GM23338 (cell line): ENCODE results near the gene MAVS. TPM values are rescaled to one million over a fixed set of nuclear protein-coding genes. Genes with fewer than 3 reads are reported as not detected.
"Not testable (repeated sequence)": the region's sequence is repeated elsewhere in the genome, so short reads cannot be mapped to it uniquely, and the experiment has no call there.

Experiments used
- ATAC-seq: fragments of 200-7000 bp; cut with Tn5 transposase; 3 replicates; pipeline ENCODE4 v1.9.1; 2020
- DNase-seq: peaks from one replicate; pipeline ENCODE4 v3.0.0-alpha.2; 2015; ENCODE audit warnings: low spot score
- H2AFZ ChIP-seq: fragments of 200-600 bp; sonication (generic); 2 replicates; pipeline ENCODE4 v1.8.0; 2016; ENCODE audit warnings: antibody characterized with exemption, mild to moderate bottlenecking, moderate library complexity
- H3F3A ChIP-seq: fragments of 200-600 bp; sonication (generic); replicated peaks from 2 replicates; pipeline ENCODE4 v1.8.0; 2017; ENCODE audit warnings: antibody characterized with exemption, mixed run types, low read depth
- H3K27ac ChIP-seq: fragments of 200-600 bp; sonication (generic); 2 replicates; pipeline ENCODE4 v1.6.1; 2016; ENCODE audit warnings: low read depth
- H3K27me3 ChIP-seq: fragments of 200-600 bp; sonication (generic); 2 replicates; pipeline ENCODE4 v1.8.0; 2016; ENCODE audit warnings: mild to moderate bottlenecking, mixed run types, moderate library complexity; ENCODE audit not compliant: insufficient read depth
- H3K36me3 ChIP-seq: fragments of 200-600 bp; sonication (generic); 2 replicates; pipeline ENCODE4 v1.8.0; 2016; ENCODE audit warnings: mild to moderate bottlenecking; ENCODE audit not compliant: insufficient read depth
- H3K4me1 ChIP-seq: fragments of 200-600 bp; sonication (generic); 2 replicates; pipeline ENCODE4 v1.8.0; 2016; ENCODE audit warnings: mild to moderate bottlenecking, moderate library complexity; ENCODE audit not compliant: insufficient read depth
- H3K4me2 ChIP-seq: fragments of 200-600 bp; sonication (generic); 2 replicates; pipeline ENCODE4 v1.7.1; 2017; ENCODE audit warnings: mixed run types
- H3K4me3 ChIP-seq: fragments of 200-600 bp; sonication (generic); 2 replicates; pipeline ENCODE4 v1.6.1; 2016; ENCODE audit warnings: mixed run types
- H3K79me2 ChIP-seq: fragments of 200-600 bp; sonication (generic); replicated peaks from 2 replicates; pipeline ENCODE4 v1.8.0; 2017; ENCODE audit warnings: mild to moderate bottlenecking; ENCODE audit not compliant: insufficient read depth
- H3K9me2 ChIP-seq: fragments of 200-600 bp; sonication (generic); 2 replicates; pipeline ENCODE4 v1.8.0; 2017; ENCODE audit not compliant: insufficient read depth
- H4K20me1 ChIP-seq: fragments of 200-600 bp; sonication (generic); replicated peaks from 2 replicates; pipeline ENCODE4 v1.8.0; 2017; ENCODE audit warnings: mild to moderate bottlenecking; ENCODE audit not compliant: insufficient read depth
- H3K27ac Mint-ChIP-seq: 2 replicates; pipeline ENCODE4 v1.8.0; 2020; ENCODE audit warnings: inconsistent platforms, mild to moderate bottlenecking, moderate library complexity, mixed read lengths
- H3K27me3 Mint-ChIP-seq: 3 replicates; pipeline ENCODE4 v1.8.0; 2022; ENCODE audit warnings: low read depth, mild to moderate bottlenecking, moderate library complexity, mixed read lengths, inconsistent platforms; ENCODE audit not compliant: insufficient read depth, poor library complexity
- H3K36me3 Mint-ChIP-seq: 3 replicates; pipeline ENCODE4 v1.8.0; 2021; ENCODE audit warnings: low read depth, mild to moderate bottlenecking, inconsistent platforms, moderate library complexity, mixed read lengths
- H3K4me1 Mint-ChIP-seq: 3 replicates; pipeline ENCODE4 v1.8.0; 2020; ENCODE audit warnings: mild to moderate bottlenecking, inconsistent platforms, mixed read lengths
- H3K4me3 Mint-ChIP-seq: 3 replicates; pipeline ENCODE4 v1.8.0; 2021; ENCODE audit warnings: moderate library complexity, mild to moderate bottlenecking, inconsistent platforms, mixed read lengths
- H3K9me3 Mint-ChIP-seq: 3 replicates; pipeline ENCODE4 v1.8.0; 2020; ENCODE audit warnings: moderate library complexity, mild to moderate bottlenecking, inconsistent platforms, mixed read lengths
- CTCF ChIP-seq, 2 experiments: fragments of 200-600 bp in 1 of 2; sonication (generic) in 1 of 2; conservative IDR thresholded peaks; 2 replicates each; pipeline versions ENCODE4 v1.5.1 to v1.6.1; 2016 to 2017; ENCODE audit warnings: antibody characterized with exemption in 2 of 2, low read depth in 2 of 2, mild to moderate bottlenecking in 2 of 2, moderate library complexity in 1 of 2
- ETS1 ChIP-seq: IDR thresholded peaks from 2 replicates; pipeline ENCODE4 v1.6.1; 2016; ENCODE audit warnings: antibody characterized with exemption
- POLR2AphosphoS5 ChIP-seq: IDR thresholded peaks from 2 replicates; pipeline ENCODE4 v1.6.1; 2016; ENCODE audit warnings: antibody characterized with exemption, low read depth
- REST ChIP-seq: IDR thresholded peaks from one replicate; pipeline ENCODE4 v1.6.1; 2018; ENCODE audit warnings: antibody characterized with exemption; ENCODE audit not compliant: unreplicated experiment
- ZNF331 ChIP-seq: fragments of 250-450 bp; sonication (Bioruptor Pico); IDR thresholded peaks from 2 replicates; pipeline ENCODE4 v1.5.0; 2020; ENCODE audit warnings: low read depth, mild to moderate bottlenecking, moderate library complexity
- polyA plus RNA-seq: library from polyadenylated mRNA; unstranded; fragments of >200 nt; fragmentation: Nextera tagmentation; extraction: Ambion mirVana; gene quantifications from 2 replicates; pipeline ENCODE4 v1.2.1, GENCODE V29; 2016
- total RNA-seq: library from RNA; depleted of rRNA; stranded (reverse); fragments of >200 nt; shearing (Covaris generic); gene quantifications from 2 replicates; pipeline ENCODE4 v1.2.3, GENCODE V29; 2014

Gene MAVS
- total and polyA plus RNA-seq, 2 experiments from 2014 or later = 5.2 to 21.8 TPM

- ATAC-seq (no peak), DNase-seq (no peak)
- Histone ChIP-seq H3K4me3 (no peak overlapping the region), H3K79me2 (no peaks in the 10 kb centered on the region), H3K27me3 (no peaks in the 10 kb centered on the region), H4K20me1 (no peaks in the 10 kb centered on the region), H3K27ac (no peak overlapping the region), H3K4me1 (peaks cover 4% of the 10 kb centered on the region; the same call in 1 of the 2 replicates), H3K4me2 (0 out of 2 replicates have a peak overlapping the region, but pooled peaks have one; percentile 31), H3K36me3 (no peaks in the 10 kb centered on the region), H3F3A (no peaks in the 10 kb centered on the region), H3K9me2 (no peaks in the 10 kb centered on the region), H2AFZ (no peak overlapping the region)
- Mint-ChIP-seq H3K4me3 (no peak overlapping the region), H3K36me3 (no peaks in the 10 kb centered on the region), H3K27ac (no peak overlapping the region), H3K27me3 (peaks cover 2% of the 10 kb centered on the region), H3K9me3 (no peaks in the 10 kb centered on the region; the same call in 2 of the 3 replicates), H3K4me1 (peaks cover 6% of the 10 kb centered on the region)
- TF ChIP-seq CTCF (conservative IDR thresholded peaks at IDR 0.05; ENCODE audit: low read depth in 2 of 2) (no peak), REST (no peak), ZNF331 (CRISPR knock-in tag) (no peak), POLR2AphosphoS5 (no peak), ETS1 (no peak)
Observed at GRCh38 chr20:3839328-3839727, 7.3 kb upstream of the MAVS start.

GRCh38 chr20:3840201-3840600 is 6.4 kb upstream of the MAVS start:
- not testable (repeated sequence) for H4K20me1 ChIP-seq, DNase-seq, H3K36me3 Mint-ChIP-seq, H3K4me3 Mint-ChIP-seq, H3K9me3 Mint-ChIP-seq, H3K27me3 Mint-ChIP-seq, H3K36me3 ChIP-seq, ATAC-seq, H2AFZ ChIP-seq, H3K4me1 Mint-ChIP-seq, H3K9me2 ChIP-seq, H3K79me2 ChIP-seq, H3K27ac ChIP-seq, H3K4me1 ChIP-seq, H3K4me3 ChIP-seq, H3F3A ChIP-seq, H3K27ac Mint-ChIP-seq, H3K4me2 ChIP-seq, H3K27me3 ChIP-seq
